Activated naive CD4-positive, alpha-beta T cell treated with anti-CD3 and anti-CD28 coated beads, Interleukin-2, amount 50 U/mL, for 72 hours (primary cell): ENCODE data around the gene ASIC1. TPM values are rescaled to one million over a fixed set of nuclear protein-coding genes. Genes with fewer than 3 reads are reported as not detected.

ENCODE experiments used
- ATAC-seq, 2 donors: fragments of 150-1000 bp; cut with Tn5 transposase; 2 replicates each; pipeline ENCODE4 v1.10.0; 2021; ENCODE audit warnings: mild to moderate bottlenecking in 2 of 2, moderate library complexity in 2 of 2
- DNase-seq, 2 donors: peaks; one replicate each; pipeline ENCODE4 v3.0.0; 2021 to 2022; ENCODE audit warnings: low spot score in 2 of 2
- H3K27ac Mint-ChIP-seq, 2 donors: one replicate each; pipeline ENCODE4 v1.8.0; 2022; ENCODE audit warnings: mild to moderate bottlenecking in 2 of 2, mixed read lengths in 2 of 2
- H3K36me3 Mint-ChIP-seq, 2 donors: one replicate each; pipeline ENCODE4 v1.8.0; 2022; ENCODE audit warnings: mixed read lengths in 2 of 2
- H3K9me3 Mint-ChIP-seq, 2 donors: one replicate each; pipeline ENCODE4 v1.8.0; 2022; ENCODE audit warnings: mixed read lengths in 2 of 2
- total RNA-seq, 2 donors: library from RNA; stranded (reverse); gene quantifications; one replicate each; pipeline ENCODE4 v1.2.3, GENCODE V29; 2022

The ASIC1 gene
- total RNA-seq, 2 donors from 2014 or later: 2.8 to 11.7 TPM

DNA sequence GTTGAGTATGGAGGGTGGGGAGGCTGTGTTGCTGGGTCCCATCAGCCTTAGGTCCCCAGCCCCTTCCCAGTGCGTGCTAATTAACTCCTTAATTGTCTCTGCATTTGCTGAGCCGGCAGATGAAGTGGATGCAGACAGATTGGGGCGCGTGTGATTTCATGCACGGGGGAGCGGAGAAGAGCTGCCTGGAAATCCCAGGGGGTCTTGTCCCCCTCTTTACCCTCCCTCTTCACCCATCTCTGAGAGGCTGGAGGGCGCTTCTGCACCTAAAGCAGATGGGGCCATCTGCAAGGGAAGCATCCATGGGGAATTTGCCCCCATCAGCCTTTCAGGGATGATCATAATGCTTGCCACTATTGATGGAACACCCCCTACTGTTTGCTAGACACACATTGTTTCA, 4.4 kb upstream of the ASIC1 start:
- no peak overlapping the region for H3K27ac Mint-ChIP-seq
- DNase-seq: no peak
- H3K9me3 Mint-ChIP-seq: no peaks in the 10 kb centered on the region
- no peaks in the 10 kb centered on the region for H3K36me3 Mint-ChIP-seq
- ATAC-seq: no peak

DNA sequence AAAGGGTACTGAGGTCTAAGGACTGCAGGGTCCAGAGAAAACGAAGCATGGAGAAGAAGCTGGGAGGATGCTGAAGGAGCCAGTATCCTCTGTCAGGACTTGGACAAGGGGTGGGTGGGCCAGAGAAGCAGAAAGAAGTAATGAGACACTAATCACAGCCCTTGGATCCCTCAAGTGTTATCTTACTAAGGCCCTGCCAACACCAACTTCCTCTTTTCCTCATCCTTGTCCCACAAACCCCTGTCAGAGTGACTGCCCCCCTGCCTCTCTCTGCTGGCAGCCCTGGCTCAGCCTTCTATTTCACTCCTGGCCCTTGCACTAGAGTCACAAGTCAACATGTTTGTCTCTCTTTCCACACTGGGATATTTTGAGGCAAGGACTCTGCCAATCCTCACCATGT, 3.8 kb upstream of the ASIC1 start:
- no peak for ATAC-seq
- Mint-ChIP-seq H3K27ac (no peak overlapping the region), H3K9me3 (no peaks in the 10 kb centered on the region), H3K36me3 (no peaks in the 10 kb centered on the region)
- no peak for DNase-seq

GRCh38 chr12:50055831-50056638, 1.4 kb upstream of the ASIC1 start:
- H3K36me3 Mint-ChIP-seq: no peaks in the 10 kb centered on the region
- H3K9me3 Mint-ChIP-seq: no peaks in the 10 kb centered on the region
- peak overlapping the region in 1 of 2 donors; percentile 17 for H3K27ac Mint-ChIP-seq
- peak in 1 of 2 donors; percentile 67 for DNase-seq
- ATAC-seq: peak; percentile 39 to 45

DNA sequence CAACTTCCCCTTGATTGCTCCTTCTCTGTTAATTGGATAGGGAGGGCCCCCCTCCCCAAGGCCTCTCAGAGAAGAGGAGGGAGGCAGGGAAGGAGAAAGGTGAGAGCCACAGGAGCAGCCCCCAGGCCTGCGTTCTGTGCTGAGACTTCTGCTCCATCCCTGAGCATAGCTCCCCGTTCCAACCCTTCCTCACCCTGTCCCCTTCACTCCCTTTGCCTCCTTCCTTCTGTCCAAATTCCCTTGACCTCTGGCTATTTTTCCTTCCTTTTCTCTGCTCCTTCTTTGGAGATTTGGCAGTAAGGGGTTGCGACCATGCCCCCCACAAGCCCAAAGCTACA, 788 bp upstream of the ASIC1 start:
- no peak for ATAC-seq
- no peaks in the 10 kb centered on the region for H3K36me3 Mint-ChIP-seq
- H3K27ac Mint-ChIP-seq: peak overlapping the region in 1 of 2 donors; percentile 61
- DNase-seq: no peak
- no peaks in the 10 kb centered on the region for H3K9me3 Mint-ChIP-seq

GRCh38 chr12:50057896-50058670, 687 bp downstream of the ASIC1 start:
- H3K36me3 Mint-ChIP-seq: no peaks in the 10 kb centered on the region
- H3K9me3 Mint-ChIP-seq: no peaks in the 10 kb centered on the region
- peak in 1 of 2 donors; percentile 1 for ATAC-seq
- no peak overlapping the region for H3K27ac Mint-ChIP-seq
- DNase-seq: no peak

GRCh38 chr12:50058743-50059312, 1.4 kb downstream of the ASIC1 start:
- H3K27ac Mint-ChIP-seq: peak overlapping the region in 1 of 2 donors; percentile 41

DNA sequence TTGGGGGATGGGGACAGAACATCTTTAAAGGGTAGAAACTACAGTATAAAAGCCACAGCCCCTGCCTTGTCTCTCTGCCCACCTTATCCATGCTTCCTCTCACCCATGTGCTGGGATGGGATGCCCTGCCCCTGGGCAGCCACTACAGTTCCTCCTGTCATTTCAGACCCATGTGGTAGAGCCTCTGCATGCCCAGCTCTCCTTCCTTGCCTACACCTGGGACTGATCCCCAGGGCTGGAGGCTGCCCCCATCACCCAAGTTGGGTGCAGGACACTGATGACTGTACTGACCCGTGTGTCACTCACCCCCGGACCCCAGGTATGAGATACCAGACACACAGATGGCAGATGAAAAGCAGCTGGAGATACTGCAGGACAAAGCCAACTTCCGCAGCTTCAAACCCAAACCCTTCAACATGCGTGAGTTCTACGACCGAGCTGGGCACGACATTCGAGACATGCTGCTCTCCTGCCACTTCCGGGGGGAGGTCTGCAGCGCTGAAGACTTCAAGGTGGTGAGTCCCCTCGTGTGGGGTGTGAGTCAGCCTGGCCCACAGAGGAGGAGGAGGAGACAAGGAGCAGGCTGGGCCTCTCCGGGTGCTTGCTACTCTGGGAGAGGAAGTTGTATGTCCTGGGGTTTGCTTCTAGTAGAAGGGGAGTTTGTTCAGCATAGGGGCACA, 2.2 kb downstream of the ASIC1 start:
- H3K9me3 Mint-ChIP-seq: no peaks in the 10 kb centered on the region
- H3K27ac Mint-ChIP-seq: no peak overlapping the region
- H3K36me3 Mint-ChIP-seq: no peaks in the 10 kb centered on the region
- peak; percentile 73 to 84 for ATAC-seq
- DNase-seq: peak; percentile 50 to 67

More at GRCh38 chr12:50058743-50059312, 1.4 kb downstream of the ASIC1 start:
- Mint-ChIP-seq H3K36me3 (no peaks in the 10 kb centered on the region), H3K9me3 (no peaks in the 10 kb centered on the region)
- ATAC-seq (peak in 1 of 2 donors; percentile 25), DNase-seq (no peak)

DNA sequence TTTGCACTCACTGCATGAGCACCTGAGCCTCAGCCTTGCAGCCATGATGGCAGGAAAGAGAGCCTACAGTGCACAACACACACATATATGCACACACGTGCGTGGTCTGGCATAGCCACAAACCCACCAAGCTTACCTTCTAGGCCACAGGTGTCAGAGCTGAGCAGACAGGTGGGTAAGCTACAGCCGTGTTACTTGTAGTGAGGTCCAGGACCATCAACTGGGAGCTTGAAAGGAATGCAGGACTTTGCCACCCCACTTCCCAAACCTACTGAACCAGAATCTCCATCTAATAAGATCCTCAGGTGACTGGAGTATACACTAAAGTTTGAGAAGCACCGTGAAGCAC, 2.7 kb downstream of the ASIC1 start:
- H3K27ac Mint-ChIP-seq: no peak overlapping the region
- DNase-seq: no peak

GRCh38 chr12:50061171-50061570, 3.8 kb downstream of the ASIC1 start:
- DNase-seq (no peak), ATAC-seq (no peak)
- no peak overlapping the region for H3K27ac Mint-ChIP-seq
- no peaks in the 10 kb centered on the region for H3K9me3 Mint-ChIP-seq
- no peaks in the 10 kb centered on the region for H3K36me3 Mint-ChIP-seq

More for the DNA sequence above, 2.7 kb downstream of the ASIC1 start:
- no peak for ATAC-seq
- Mint-ChIP-seq H3K36me3 (no peaks in the 10 kb centered on the region), H3K9me3 (no peaks in the 10 kb centered on the region)

- DNase-seq (no peak), ATAC-seq (no peak)
- H3K36me3 Mint-ChIP-seq: no peaks in the 10 kb centered on the region
- H3K27ac Mint-ChIP-seq: no peak overlapping the region
- H3K9me3 Mint-ChIP-seq: no peaks in the 10 kb centered on the region
Measured at GRCh38 chr12:50061946-50062686, 4.7 kb downstream of the ASIC1 start.

DNA sequence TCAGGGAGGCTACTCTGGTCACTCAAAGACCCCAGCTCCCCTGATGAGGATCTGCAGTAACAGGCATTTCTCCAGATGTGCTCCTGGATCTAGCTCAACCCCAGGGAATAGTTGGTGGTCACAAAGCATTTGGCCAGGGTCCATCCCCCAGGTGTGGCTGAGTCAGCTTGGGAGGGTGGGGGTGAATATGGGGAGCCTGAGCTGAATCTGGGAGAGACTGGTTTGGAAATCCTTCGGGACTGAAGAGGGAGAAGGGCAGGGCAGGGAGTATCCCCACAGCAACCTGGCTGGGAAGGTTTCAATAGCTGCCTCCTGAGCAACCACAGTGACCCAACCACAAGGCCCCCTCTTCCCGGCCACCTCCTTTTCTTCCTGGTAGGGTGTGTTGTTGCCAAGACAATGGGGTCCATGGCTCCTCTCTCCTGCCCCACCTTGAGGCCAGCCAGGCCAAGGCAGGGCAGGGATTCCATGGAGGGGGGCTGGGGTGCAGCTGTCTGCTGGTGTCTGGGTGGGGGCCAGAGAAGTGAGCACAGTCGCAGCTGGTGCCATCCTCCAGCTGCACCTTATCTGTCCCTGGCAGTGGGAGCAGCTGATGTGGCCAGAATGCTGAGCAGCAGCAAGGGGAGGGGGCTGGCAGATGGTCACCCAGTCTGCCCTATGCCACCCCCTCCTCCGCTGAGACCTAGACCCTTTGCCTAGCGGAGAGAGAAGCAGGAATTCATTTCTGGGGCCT, 5.5 kb downstream of the ASIC1 start:
- no peak for ATAC-seq
- Mint-ChIP-seq H3K27ac (peak overlapping the region in 1 of 2 donors; percentile 17), H3K9me3 (no peaks in the 10 kb centered on the region), H3K36me3 (no peaks in the 10 kb centered on the region)
- no peak for DNase-seq

DNA sequence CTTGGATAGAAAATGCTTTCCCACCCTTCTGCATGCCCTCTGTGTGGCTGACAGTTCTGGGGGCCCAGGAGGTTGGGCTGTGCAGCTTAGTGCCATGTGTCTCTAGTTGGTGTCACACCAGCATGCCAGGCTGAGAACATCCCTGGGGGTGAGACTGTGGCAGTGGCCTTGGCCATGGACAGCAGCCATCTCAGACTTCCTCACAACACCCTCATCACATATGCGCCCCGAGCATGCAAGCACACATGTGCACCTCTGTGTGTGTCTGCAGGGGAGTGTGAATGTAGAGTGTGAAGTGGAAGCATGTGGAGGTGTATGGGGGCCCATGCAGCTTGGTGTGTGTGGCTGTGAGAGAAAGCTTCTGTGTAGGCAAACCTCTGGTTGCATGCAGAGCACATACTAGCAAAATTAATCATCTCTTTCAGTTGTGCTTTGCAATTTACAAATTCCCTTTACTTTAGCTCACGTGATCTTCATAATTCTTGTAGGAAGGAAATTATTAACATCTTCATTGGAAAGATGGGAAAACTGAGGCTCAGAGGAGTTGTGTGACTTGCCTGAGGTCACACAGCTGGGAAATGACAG, 8.4 kb downstream of the ASIC1 start:
- no peak for ATAC-seq
- no peak for DNase-seq
- Mint-ChIP-seq H3K36me3 (no peaks in the 10 kb centered on the region), H3K27ac (no peak overlapping the region), H3K9me3 (no peaks in the 10 kb centered on the region)

DNA sequence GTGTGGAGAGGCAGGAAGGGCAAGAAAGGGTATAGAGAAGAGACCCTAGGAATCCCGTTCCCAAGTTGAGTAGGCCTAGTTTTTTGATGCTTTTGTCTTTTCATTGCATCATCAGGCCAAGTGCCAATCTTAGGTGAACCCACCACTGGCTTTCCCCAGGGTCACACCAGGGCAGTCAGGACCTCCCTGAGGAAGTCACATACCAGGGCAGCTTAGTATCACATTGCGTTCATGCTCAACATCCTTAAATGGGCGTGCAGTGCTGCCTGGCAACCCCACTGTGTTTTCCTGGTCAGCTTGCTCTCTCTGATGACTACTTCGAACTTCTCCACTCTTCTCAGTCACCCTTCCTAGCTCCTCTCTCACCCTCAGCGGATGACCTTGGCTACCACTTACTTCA, 9.0 kb downstream of the ASIC1 start:
- Mint-ChIP-seq H3K9me3 (no peaks in the 10 kb centered on the region), H3K27ac (no peak overlapping the region), H3K36me3 (no peaks in the 10 kb centered on the region)
- no peak for ATAC-seq
- no peak for DNase-seq

DNA sequence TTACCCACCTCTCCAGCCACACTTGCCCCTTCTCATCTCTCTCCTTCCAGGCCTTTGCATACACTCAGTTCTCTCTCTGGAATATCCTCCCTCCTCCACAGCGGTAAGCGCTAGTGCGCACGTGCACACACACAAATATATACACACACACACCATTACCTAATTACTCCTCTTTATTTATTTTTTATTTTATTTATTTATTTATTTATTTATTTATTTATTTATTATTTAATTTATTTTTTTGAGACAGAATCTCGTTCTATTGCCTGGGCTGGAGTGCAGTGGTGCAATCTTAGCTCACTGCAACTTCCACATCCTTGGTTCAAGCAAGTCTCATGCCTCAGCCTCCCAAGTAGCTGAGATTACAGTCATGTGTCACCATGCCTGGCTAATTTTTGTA, 11.7 kb downstream of the ASIC1 start:
- H3K27ac Mint-ChIP-seq: no peak overlapping the region
- H3K36me3 Mint-ChIP-seq: no peaks in the 10 kb centered on the region
- H3K9me3 Mint-ChIP-seq: no peaks in the 10 kb centered on the region
- ATAC-seq (no peak), DNase-seq (no peak)

GRCh38 chr12:50069539-50069938, 12.1 kb downstream of the ASIC1 start:
- no peak for ATAC-seq
- H3K36me3 Mint-ChIP-seq: no peaks in the 10 kb centered on the region
- no peaks in the 10 kb centered on the region for H3K9me3 Mint-ChIP-seq
- H3K27ac Mint-ChIP-seq: no peak overlapping the region
- DNase-seq: no peak
